ENCODE results near the gene EZH1.

The EZH1 gene

GRCh38 chr17:42748908-42749798 lies 4.3 kb upstream of the EZH1 start:
- TF ChIP-seq TCF4 (CRISPR knock-in tag; IDR thresholded peaks at IDR 0.05; ENCODE audit: borderline replicate concordance) = no peak
- TF ChIP-seq GLIS3 (CRISPR knock-in tag; IDR thresholded peaks at IDR 0.05) = no peak
- no peak for TF ChIP-seq SNAI2 (CRISPR knock-in tag; IDR thresholded peaks at IDR 0.05)
- no peak for TF ChIP-seq CSRNP3 (CRISPR knock-in tag; IDR thresholded peaks at IDR 0.05)
- TF ChIP-seq BACH2 (CRISPR knock-in tag; IDR thresholded peaks at IDR 0.05; ENCODE audit: borderline replicate concordance) = no peak
- TF ChIP-seq ARNTL (CRISPR knock-in tag; IDR thresholded peaks at IDR 0.05; ENCODE audit: borderline replicate concordance, low read depth) = no peak
- TF ChIP-seq ZFP30 (CRISPR knock-in tag; IDR thresholded peaks at IDR 0.05) = no peak
- TF ChIP-seq TOX (CRISPR knock-in tag; IDR thresholded peaks at IDR 0.05; ENCODE audit: borderline replicate concordance) = no peak
- no peak for TF ChIP-seq ESRRG (CRISPR knock-in tag; IDR thresholded peaks at IDR 0.05)
- TF ChIP-seq ISL1 (CRISPR knock-in tag; IDR thresholded peaks at IDR 0.05) = no peak
- no peak for TF ChIP-seq ZNF8 (CRISPR knock-in tag; IDR thresholded peaks at IDR 0.05)
- no peak for TF ChIP-seq PPARA (CRISPR knock-in tag; IDR thresholded peaks at IDR 0.05; ENCODE audit: borderline replicate concordance)
- no peak for TF ChIP-seq ZC3H10 (CRISPR knock-in tag; IDR thresholded peaks at IDR 0.05)
- TF ChIP-seq ZFP3 (CRISPR knock-in tag; IDR thresholded peaks at IDR 0.05) = no peak
- no peak for TF ChIP-seq POU6F1 (CRISPR knock-in tag; IDR thresholded peaks at IDR 0.05; ENCODE audit: borderline replicate concordance, low read depth)
- no peak for TF ChIP-seq ZNF70 (CRISPR knock-in tag; IDR thresholded peaks at IDR 0.05)
- TF ChIP-seq TSHZ2 (CRISPR knock-in tag; IDR thresholded peaks at IDR 0.05) = no peak
- no peak for TF ChIP-seq RARB (CRISPR knock-in tag; IDR thresholded peaks at IDR 0.05)
- no peak for TF ChIP-seq CSDC2 (CRISPR knock-in tag; IDR thresholded peaks at IDR 0.05)
- no peak for ATAC-seq

GRCh38 chr17:42748202-42748907 lies 3.5 kb upstream of the EZH1 start:
- no peak for ATAC-seq
- TF ChIP-seq TCF4 (CRISPR knock-in tag; IDR thresholded peaks at IDR 0.05; ENCODE audit: borderline replicate concordance) (no peak), ISL1 (CRISPR knock-in tag; IDR thresholded peaks at IDR 0.05) (no peak), TSHZ2 (CRISPR knock-in tag; IDR thresholded peaks at IDR 0.05) (no peak), POU6F1 (CRISPR knock-in tag; IDR thresholded peaks at IDR 0.05; ENCODE audit: borderline replicate concordance, low read depth) (no peak), CSDC2 (CRISPR knock-in tag; IDR thresholded peaks at IDR 0.05) (no peak), SNAI2 (CRISPR knock-in tag; IDR thresholded peaks at IDR 0.05) (no peak)

All from SK-N-SH treated with all-trans-retinoic acid at 6 μM for 48 hours (cell line).